GM12878 (cell line): ENCODE data around the gene WNK2. TPM values are rescaled to one million over a fixed set of nuclear protein-coding genes. Genes with fewer than 3 reads are reported as not detected.

Experiments
- ATAC-seq: fragments of 200-7000 bp; cut with Tn5 transposase; 3 replicates; pipeline ENCODE4 v1.9.1; 2020; ENCODE audit warnings: mild to moderate bottlenecking, moderate library complexity
- BruUV-seq: library from RNA; stranded (reverse); fragments of 400-500 nt; replicated peaks from 2 replicates; lab custom pipeline; 2021; lab: Mats Ljungman, UMichigan
- CTCF ChIA-PET: fragments of 300-600 bp; sonication (Branson Sonifier 250); formaldehyde crosslinking; extraction: SDS; loops from one replicate; lab custom pipeline; 2021; ENCODE audit warnings: inconsistent platforms; lab: Yijun Ruan, JAX
- POLR2A ChIA-PET: fragments of 350-600 bp; formaldehyde crosslinking; extraction: SDS; loops from one replicate; lab custom pipeline; 2021; ENCODE audit warnings: inconsistent platforms; lab: Charles Lee
- RAD21 ChIA-PET: fragments of 300-600 bp; sonication (Branson Sonifier 250); formaldehyde crosslinking; loops from one replicate; lab custom pipeline; 2023; ENCODE audit warnings: antibody characterized with exemption; ENCODE audit not compliant: unreplicated experiment; lab: Charles Lee
- SMC1A ChIA-PET: fragments of 300-600 bp; sonication (Branson Sonifier 250); formaldehyde crosslinking; loops from one replicate; lab custom pipeline; 2023; ENCODE audit not compliant: unreplicated experiment, uncharacterized antibody; lab: Charles Lee
- DNase-seq: peaks from one replicate; pipeline ENCODE4 v3.0.0-alpha.2; 2011; ENCODE audit warnings: low read depth, low spot score
- FAIRE-seq: peaks from 3 replicates; lab custom pipeline; 2011; peaks lifted over from hg19 to GRCh38; lab: Jason Lieb, UNC
- H2AFZ ChIP-seq: 2 replicates; pipeline ENCODE4 v1.6.0; 2011; ENCODE audit warnings: low read depth, low read length, control low read depth; ENCODE audit not compliant: control insufficient read depth
- H3K27ac ChIP-seq: 2 replicates; pipeline ENCODE4 v1.5.1; 2011; ENCODE audit warnings: control low read depth; ENCODE audit not compliant: control insufficient read depth, insufficient read depth
- H3K27me3 ChIP-seq, 2 experiments: replicated peaks in 1 of 2; 2 replicates each; pipeline versions ENCODE4 v1.6.0 to v1.6.1; 2011; ENCODE audit warnings: low read length in 1 of 2; ENCODE audit not compliant: control insufficient read depth in 2 of 2, insufficient read depth in 2 of 2
- H3K36me3 ChIP-seq, 2 experiments: 2 replicates each; pipeline ENCODE4 v1.5.1; 2011; ENCODE audit warnings: low read length in 1 of 2; ENCODE audit not compliant: control insufficient read depth in 2 of 2, insufficient read depth in 2 of 2
- H3K4me1 ChIP-seq: 2 replicates; pipeline ENCODE4 v1.6.1; 2011; ENCODE audit warnings: mild to moderate bottlenecking, low read length, moderate library complexity, mixed read lengths; ENCODE audit not compliant: control insufficient read depth, insufficient read depth
- H3K4me2 ChIP-seq: 2 replicates; pipeline ENCODE4 v1.6.0; 2011; ENCODE audit warnings: control low read depth; ENCODE audit not compliant: control insufficient read depth, insufficient read depth
- H3K4me3 ChIP-seq: fragments of 200-600 bp; sonication (generic); 2 replicates; pipeline ENCODE4 v1.5.1; 2016
- H3K79me2 ChIP-seq: 2 replicates; pipeline ENCODE4 v1.6.0; 2011; ENCODE audit warnings: low read length; ENCODE audit not compliant: control insufficient read depth, insufficient read depth
- H3K9ac ChIP-seq: 2 replicates; pipeline ENCODE4 v1.8.0; 2011; ENCODE audit warnings: low read length, control low read depth, mixed read lengths; ENCODE audit not compliant: control insufficient read depth, insufficient read depth
- H3K9me3 ChIP-seq: replicated peaks from 3 replicates; pipeline ENCODE4 v1.5.1; 2011; ENCODE audit warnings: mild to moderate bottlenecking, low read length; ENCODE audit not compliant: control insufficient read depth, insufficient read depth
- H4K20me1 ChIP-seq: 2 replicates; pipeline ENCODE4 v1.6.0; 2011; ENCODE audit not compliant: control insufficient read depth, insufficient read depth
- CEBPZ ChIP-seq: fragments of 150-350 bp; IDR thresholded peaks from 2 replicates; pipeline ENCODE4 v1.6.1; 2016; ENCODE audit warnings: low read depth, low read length
- E2F8 ChIP-seq: fragments of 450-650 bp; IDR thresholded peaks from 2 replicates; pipeline ENCODE4 v1.6.1; 2018; ENCODE audit warnings: mild to moderate bottlenecking, low read depth, moderate library complexity; ENCODE audit not compliant: partially characterized antibody
- IRF5 ChIP-seq: fragments of 450-650 bp; IDR thresholded peaks from 2 replicates; pipeline ENCODE4 v1.6.1; 2017; ENCODE audit warnings: borderline replicate concordance
- JUND ChIP-seq: IDR thresholded peaks from 2 replicates; pipeline ENCODE4 v1.6.1; 2012; ENCODE audit warnings: low read depth, mild to moderate bottlenecking, low read length, improper control_type of control experiment, moderate library complexity
- NFIC ChIP-seq: IDR thresholded peaks from 2 replicates; pipeline ENCODE4 v1.6.1; 2012; ENCODE audit warnings: low read depth, mild to moderate bottlenecking, inconsistent platforms, low read length, moderate library complexity
- RELA ChIP-seq: fragments of 450-650 bp; IDR thresholded peaks from 2 replicates; pipeline ENCODE4 v1.8.0; 2014; ENCODE audit warnings: borderline replicate concordance; ENCODE audit not compliant: partially characterized antibody
- SIX5 ChIP-seq: IDR thresholded peaks from 2 replicates; pipeline ENCODE4 v1.6.1; 2011; ENCODE audit warnings: mild to moderate bottlenecking, low read depth, low read length, moderate library complexity; ENCODE audit not compliant: severe bottlenecking
- SMARCA5 ChIP-seq: fragments of 450-650 bp; IDR thresholded peaks from 2 replicates; pipeline ENCODE4 v1.6.1; 2017; ENCODE audit warnings: mild to moderate bottlenecking
- TARDBP ChIP-seq: IDR thresholded peaks from 2 replicates; pipeline ENCODE4 v1.6.1; 2016; ENCODE audit warnings: borderline replicate concordance
- WGBS: methylation state at CpG from one replicate; pipeline ENCODE4 v1.1.6; 2016; ENCODE audit warnings: low lambda C conversion rate; ENCODE audit not compliant: insufficient replicate concordance, insufficient coverage; ENCODE audit errors: missing lambda C conversion rate; 5-methylcytosine and 5-hydroxymethylcytosine counted together
- in situ Hi-C: fragments of 300-500 bp; cut with MboI; formaldehyde crosslinking; loops from 9 replicates; pipeline ENCODE4 v1.14.3; 2018; ENCODE audit warnings: mixed read lengths
- intact Hi-C: fragments of 100-400 bp; cut with micrococcal nuclease; formaldehyde crosslinking; loops from one replicate; pipeline ENCODE4 v1.14.2; 2022; ENCODE audit not compliant: unreplicated experiment
- polyA plus RNA-seq, 11 experiments: library from polyadenylated mRNA; depleted of rRNA in 4 of 11; unstranded in 6 of 11; stranded (reverse) in 5 of 11; fragments of >200 nt; fragmentation: Nextera tagmentation in 4 of 11; fragmentation: Illumina TruSeq in 1 of 11; extraction: Ambion mirVana in 4 of 11; extraction: Trizol in 1 of 11; gene quantifications; 1 replicate in 1 of 11; 2 replicates in 10 of 11; pipeline versions ENCODE4 v1.2.1 to v1.2.3, GENCODE V29; 2011 to 2016; ENCODE audit warnings: inconsistent platforms in 2 of 11, missing spikeins in 2 of 11, low read depth in 1 of 11
- total RNA-seq, 4 experiments: library from RNA; depleted of rRNA in 3 of 4; stranded (reverse); fragments of >200 nt in 3 of 4; fragmentation: Illumina TruSeq in 1 of 4; extraction: Trizol in 1 of 4; gene quantifications; 2 replicates each; pipeline versions ENCODE4 v1.2.1 to v1.2.3, GENCODE V29; 2013 to 2021

Gene WNK2
- total and polyA plus RNA-seq, 10 of the 15 experiments (the other 5 are each of a cell fraction or from before 2014, with no cell fraction given) = 0.15 TPM; not detected in 9

- TF ChIP-seq SIX5 = no peak
Measured at GRCh38 chr9:93226819-93227218, 42.9 kb downstream of the WNK2 start (continued).

GRCh38 chr9:93228030-93228429, 44.1 kb downstream of the WNK2 start:
- FAIRE-seq (no peak), DNase-seq (no peak), ATAC-seq (no peak)
- no peaks in the 10 kb centered on the region for H3K9me3 ChIP-seq
- H2AFZ ChIP-seq = no peak overlapping the region
- peaks cover 0 to 4% of the 10 kb centered on the region in 2 experiments; a peak in 1 of 4 replicates for H3K27me3 ChIP-seq
- in situ Hi-C loops (no loop called here), intact Hi-C loops (no loop called here)
- no peak overlapping the region for H3K9ac ChIP-seq
- H3K4me3 ChIP-seq = no peak overlapping the region
- H3K27ac ChIP-seq = no peak overlapping the region
- BruUV-seq = no TSS peak
- 60% methylated on average over 7 of the region's 7 CpGs for WGBS
- no peaks in the 10 kb centered on the region for H4K20me1 ChIP-seq
- no peaks in the 10 kb centered on the region for H3K79me2 ChIP-seq
- SMC1A ChIA-PET = no interaction called here
- CTCF ChIA-PET = no interaction called here
- RAD21 ChIA-PET = no interaction called here
- TF ChIP-seq NFIC (no peak), RELA (no peak), TARDBP (no peak), E2F8 (no peak), CEBPZ (no peak), SMARCA5 (no peak), JUND (no peak), IRF5 (no peak)
- POLR2A ChIA-PET = no interaction called here
- no peaks in the 10 kb centered on the region for H3K4me1 ChIP-seq
- H3K4me2 ChIP-seq = no peak overlapping the region
- H3K36me3 ChIP-seq = no peaks in the 10 kb centered on the region
